ENCODE measurements around the gene CACNG7.

CACNG7 gene

GRCh38 chr19:53942001-53942786 is 33.1 kb downstream of the CACNG7 start (continued):
- TF ChIP-seq PPARA (CRISPR knock-in tag; IDR thresholded peaks at IDR 0.05; ENCODE audit: borderline replicate concordance) (no peak), GLIS3 (CRISPR knock-in tag; IDR thresholded peaks at IDR 0.05) (no peak), CSDC2 (CRISPR knock-in tag; IDR thresholded peaks at IDR 0.05) (no peak), CREB5 (CRISPR knock-in tag; IDR thresholded peaks at IDR 0.05; ENCODE audit: low read depth) (no peak)

- no peak for TF ChIP-seq ZNF70 (CRISPR knock-in tag; IDR thresholded peaks at IDR 0.05)
- TF ChIP-seq CSRNP3 (CRISPR knock-in tag; IDR thresholded peaks at IDR 0.05): no peak
- no peak for TF ChIP-seq ARNTL (CRISPR knock-in tag; IDR thresholded peaks at IDR 0.05; ENCODE audit: borderline replicate concordance, low read depth)
- TF ChIP-seq ZNF8 (CRISPR knock-in tag; IDR thresholded peaks at IDR 0.05): no peak
- TF ChIP-seq ESRRG (CRISPR knock-in tag; IDR thresholded peaks at IDR 0.05): no peak
- TF ChIP-seq TSHZ2 (CRISPR knock-in tag; IDR thresholded peaks at IDR 0.05): no peak
- no peak for TF ChIP-seq TOX (CRISPR knock-in tag; IDR thresholded peaks at IDR 0.05; ENCODE audit: borderline replicate concordance)
- TF ChIP-seq OSR1 (CRISPR knock-in tag; IDR thresholded peaks at IDR 0.05): no peak
- TF ChIP-seq BACH2 (CRISPR knock-in tag; IDR thresholded peaks at IDR 0.05; ENCODE audit: borderline replicate concordance): no peak
- TF ChIP-seq ZFP3 (CRISPR knock-in tag; IDR thresholded peaks at IDR 0.05): no peak
- no peak for TF ChIP-seq PPARA (CRISPR knock-in tag; IDR thresholded peaks at IDR 0.05; ENCODE audit: borderline replicate concordance)
- ATAC-seq: no peak
These were observed 35.3 kb downstream of the CACNG7 start for GRCh38 chr19:53944416-53944815.

- no peak; the same call in 2 of the 3 replicates for ATAC-seq
- TF ChIP-seq CSDC2 (CRISPR knock-in tag; IDR thresholded peaks at IDR 0.05) (no peak), POU6F1 (CRISPR knock-in tag; IDR thresholded peaks at IDR 0.05; ENCODE audit: borderline replicate concordance, low read depth) (no peak), TSHZ2 (CRISPR knock-in tag; IDR thresholded peaks at IDR 0.05) (no peak), OSR1 (CRISPR knock-in tag; IDR thresholded peaks at IDR 0.05) (no peak), ZNF70 (CRISPR knock-in tag; IDR thresholded peaks at IDR 0.05) (no peak), TOX (CRISPR knock-in tag; IDR thresholded peaks at IDR 0.05; ENCODE audit: borderline replicate concordance) (no peak), ARNTL (CRISPR knock-in tag; IDR thresholded peaks at IDR 0.05; ENCODE audit: borderline replicate concordance, low read depth) (no peak), ZC3H10 (CRISPR knock-in tag; IDR thresholded peaks at IDR 0.05) (no peak), PATZ1 (CRISPR knock-in tag; IDR thresholded peaks at IDR 0.05; ENCODE audit: borderline replicate concordance) (no peak), SNAI2 (CRISPR knock-in tag; IDR thresholded peaks at IDR 0.05) (no peak), ZNF8 (CRISPR knock-in tag; IDR thresholded peaks at IDR 0.05) (no peak), GLIS3 (CRISPR knock-in tag; IDR thresholded peaks at IDR 0.05) (no peak), ZFP3 (CRISPR knock-in tag; IDR thresholded peaks at IDR 0.05) (no peak), ISL1 (CRISPR knock-in tag; IDR thresholded peaks at IDR 0.05) (no peak), CSRNP3 (CRISPR knock-in tag; IDR thresholded peaks at IDR 0.05) (no peak)
These were observed 35.9 kb downstream of the CACNG7 start for GRCh38 chr19:53944933-53945332.
